Right ventricle myocardium inferior (tissue), 1 donor: ENCODE measurements around the gene BMPER. TPM values are rescaled to one million over a fixed set of nuclear protein-coding genes. Genes with fewer than 3 reads are reported as not detected.
"Not testable (repeated sequence)": the region's sequence is repeated elsewhere in the genome, so short reads cannot be mapped to it uniquely, and the experiment has no call there.

Source experiments
- ATAC-seq: fragments of 200-7000 bp; cut with Tn5 transposase; one replicate; pipeline ENCODE4 v1.9.1; 2020; ENCODE audit warnings: mild to moderate bottlenecking, moderate library complexity
- DNase-seq: peaks from one replicate; pipeline ENCODE4 v3.0.0; 2021; ENCODE audit errors: missing footprints
- intact Hi-C: fragments of 100-400 bp; cut with DNase I; formaldehyde crosslinking; loops from one replicate; pipeline ENCODE4 v1.11.0; 2022
- total RNA-seq: library from RNA; stranded (reverse); fragmentation: NEBNext Ultra II Directional; extraction: Animal tissue kit (Norgen Biotek cat#: 25700); gene quantifications from one replicate; pipeline ENCODE4 v1.2.1, GENCODE V29; 2021
- donor health status: DM: no; HTN: yes; CAD: no; lungs with severe emphysema.

The BMPER gene
- total RNA-seq, 1 donor from 2014 or later = 2.5 TPM

- intact Hi-C loops, DNase-seq, ATAC-seq: not testable (repeated sequence)
These were observed 269.6 kb downstream of the BMPER start for GRCh38 chr7:34174688-34175616.

- DNase-seq (no peak), ATAC-seq (no peak)
- intact Hi-C loops = no loop called here
These were observed 270.5 kb downstream of the BMPER start for GRCh38 chr7:34175837-34176236.

- intact Hi-C loops = no loop called here
- ATAC-seq (no peak), DNase-seq (no peak)
These were observed 272.1 kb downstream of the BMPER start for GRCh38 chr7:34177476-34177875.

GRCh38 chr7:34181271-34181958, 276.1 kb downstream of the BMPER start:
- intact Hi-C loops = no loop called here
- ATAC-seq (no peak), DNase-seq (no peak)

GRCh38 chr7:34184466-34184865, 279.1 kb downstream of the BMPER start:
- intact Hi-C loops = no loop called here
- no peak for ATAC-seq
- DNase-seq = no peak

- intact Hi-C loops = no loop called here
These were observed 282.5 kb downstream of the BMPER start for GRCh38 chr7:34187798-34188307.

GRCh38 chr7:34189031-34189430, 283.7 kb downstream of the BMPER start:
- DNase-seq = no peak
- intact Hi-C loops = no loop called here
- no peak for ATAC-seq

More at GRCh38 chr7:34187798-34188307, 282.5 kb downstream of the BMPER start:
- ATAC-seq (no peak), DNase-seq (no peak)

GRCh38 chr7:34190299-34190698, 285.0 kb downstream of the BMPER start:
- peak; percentile 95 for ATAC-seq
- peak; percentile 79 for DNase-seq
- intact Hi-C loops = no loop called here

GRCh38 chr7:34191162-34191561, 285.8 kb downstream of the BMPER start:
- DNase-seq (no peak), ATAC-seq (no peak)
- intact Hi-C loops = no loop called here

- DNase-seq (no peak), ATAC-seq (no peak)
- intact Hi-C loops = no loop called here
These were observed 286.6 kb downstream of the BMPER start for GRCh38 chr7:34191771-34192479.

- ATAC-seq = no peak
- no peak for DNase-seq
- intact Hi-C loops = no loop called here
These were observed 287.6 kb downstream of the BMPER start for GRCh38 chr7:34192906-34193305.

- DNase-seq = no peak
- intact Hi-C loops = no loop called here
- ATAC-seq = no peak
These were observed 292.9 kb downstream of the BMPER start for GRCh38 chr7:34198231-34198641.
